Thoracic aorta (tissue), 2 donors: Measurements from ENCODE around the gene SH2B2. TPM values are rescaled to one million over a fixed set of nuclear protein-coding genes. Genes with fewer than 3 reads are reported as not detected.
A peak's percentile ranks its signal among the peaks of the same experiment; 100 is the strongest.

ENCODE experiments used
- ATAC-seq: fragments of 150-250 bp; one replicate; pipeline ENCODE4 v1.8.0; 2017; ENCODE audit warnings: low read depth; ENCODE audit not compliant: insufficient number of reproducible peaks, low FRiP score
- DNase-seq: peaks from one replicate; pipeline ENCODE4 v3.0.0-alpha.2; 2020; ENCODE audit warnings: low spot score
- H3K27ac ChIP-seq, 2 donors: fragments of 200-600 bp; sonication (generic); 1 replicate in 1 of 2; 2 replicates in 1 of 2; pipeline ENCODE4 v1.5.1; 2016; ENCODE audit warnings: mild to moderate bottlenecking in 2 of 2, moderate library complexity in 2 of 2
- H3K27me3 ChIP-seq: fragments of 200-600 bp; sonication (generic); replicated peaks from 2 replicates; pipeline ENCODE4 v1.6.0; 2016; ENCODE audit warnings: mild to moderate bottlenecking; ENCODE audit not compliant: insufficient read depth
- H3K36me3 ChIP-seq: fragments of 200-600 bp; sonication (generic); one replicate; pipeline ENCODE4 v1.5.1; 2016
- H3K4me1 ChIP-seq, 2 donors: fragments of 200-600 bp; sonication (generic); 1 replicate in 1 of 2; 2 replicates in 1 of 2; pipeline versions ENCODE4 v1.5.1 to v1.6.0; 2016; ENCODE audit warnings: low read depth in 2 of 2, mild to moderate bottlenecking in 1 of 2; ENCODE audit not compliant: control insufficient read depth in 1 of 2
- H3K4me3 ChIP-seq: fragments of 200-600 bp; sonication (generic); 2 replicates; pipeline ENCODE4 v1.5.1; 2016; ENCODE audit warnings: mild to moderate bottlenecking
- H3K9me3 ChIP-seq: fragments of 200-600 bp; sonication (generic); 2 replicates; pipeline ENCODE4 v1.5.1; 2016
- CTCF ChIP-seq: fragments of 200-600 bp; sonication (generic); IDR thresholded peaks from one replicate; pipeline ENCODE4 v1.5.1; 2019; ENCODE audit warnings: antibody characterized with exemption
- total RNA-seq, 2 donors: library from RNA; depleted of rRNA; stranded (reverse); fragments of >200 nt; gene quantifications; one replicate each; pipeline versions ENCODE4 v1.1.0 to v1.2.3, GENCODE V29; 2016

The SH2B2 gene
- total RNA-seq, 2 donors from 2014 or later: 10.0 to 30.2 TPM

- Histone ChIP-seq H3K4me3 (no peak overlapping the region), H3K27me3 (peaks cover 4% of the 10 kb centered on the region), H3K9me3 (no peaks in the 10 kb centered on the region), H3K4me1 (peaks cover 0 to 8% of the 10 kb centered on the region in 2 donors), H3K36me3 (no peaks in the 10 kb centered on the region), H3K27ac (no peak overlapping the region)
- no peak for ATAC-seq
- TF ChIP-seq CTCF: no peak
- DNase-seq: no peak
Measured at GRCh38 chr7:102303669-102304422, 17.2 kb downstream of the SH2B2 start.

- Histone ChIP-seq H3K27me3 (peaks cover 4% of the 10 kb centered on the region), H3K9me3 (no peaks in the 10 kb centered on the region), H3K4me1 (peaks cover 0 to 8% of the 10 kb centered on the region in 2 donors), H3K27ac (no peak overlapping the region), H3K36me3 (no peaks in the 10 kb centered on the region), H3K4me3 (no peak overlapping the region)
- no peak for DNase-seq
- no peak for ATAC-seq
- no peak for TF ChIP-seq CTCF
Measured at GRCh38 chr7:102304668-102305067, 18.0 kb downstream of the SH2B2 start.

- no peaks in the 10 kb centered on the region for H3K9me3 ChIP-seq
- DNase-seq: no peak
- TF ChIP-seq CTCF: no peak
- no peak for ATAC-seq
- H3K27me3 ChIP-seq: no peaks in the 10 kb centered on the region
- no peak overlapping the region for H3K27ac ChIP-seq
- no peaks in the 10 kb centered on the region for H3K36me3 ChIP-seq
- H3K4me3 ChIP-seq: no peak overlapping the region
- H3K4me1 ChIP-seq: peaks cover 0 to 2% of the 10 kb centered on the region in 2 donors
Measured at GRCh38 chr7:102305414-102306268, 19.0 kb downstream of the SH2B2 start.

- no peaks in the 10 kb centered on the region for H3K9me3 ChIP-seq
- H3K4me1 ChIP-seq: no peaks in the 10 kb centered on the region
- no peak for ATAC-seq
- peak overlapping the region; percentile 8 for H3K4me3 ChIP-seq
- no peaks in the 10 kb centered on the region for H3K27me3 ChIP-seq
- no peak overlapping the region for H3K27ac ChIP-seq
- no peak for DNase-seq
- no peak for TF ChIP-seq CTCF
- no peaks in the 10 kb centered on the region for H3K36me3 ChIP-seq
Measured at GRCh38 chr7:102306916-102307677, 20.4 kb downstream of the SH2B2 start.

- no peak for ATAC-seq
- Histone ChIP-seq H3K27me3 (no peaks in the 10 kb centered on the region), H3K36me3 (no peaks in the 10 kb centered on the region), H3K27ac (no peak overlapping the region), H3K9me3 (no peaks in the 10 kb centered on the region), H3K4me1 (no peaks in the 10 kb centered on the region), H3K4me3 (no peak overlapping the region)
- TF ChIP-seq CTCF: no peak
- DNase-seq: no peak
Measured at GRCh38 chr7:102310414-102310815, 23.7 kb downstream of the SH2B2 start.
